ENCODE results near the gene LRCH1. TPM values are rescaled to one million over a fixed set of nuclear protein-coding genes. Genes with fewer than 3 reads are reported as not detected.

The LRCH1 gene
- polyA plus RNA-seq, 1 donor (not counting 4 experiments of a cell fraction or from before 2014, with no cell fraction given): 16.2 TPM

DNA sequence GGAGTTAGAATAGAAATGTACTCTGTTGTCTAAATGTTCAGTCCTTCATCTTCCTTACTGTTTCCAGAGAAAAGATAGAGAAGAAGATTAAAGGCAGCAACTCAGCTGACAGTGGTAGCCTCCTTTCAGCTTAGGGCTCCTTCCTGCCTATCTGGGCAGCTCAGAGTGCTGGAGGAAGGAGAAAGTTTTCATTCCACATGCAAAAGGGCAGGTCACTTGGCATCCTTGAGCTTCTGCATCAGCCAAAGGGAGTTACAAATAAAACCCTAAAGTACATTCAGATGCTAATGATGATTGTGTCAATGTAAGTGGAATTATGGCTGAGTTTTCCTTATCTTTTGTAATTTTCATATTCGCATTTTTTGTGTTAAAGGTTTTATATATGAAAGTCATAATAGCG is 185.1 kb downstream of the LRCH1 start:
- H3K4me3 ChIP-seq (ENCODE audit: control insufficient read depth in 2 of 3, extremely low read depth in 1 of 3, insufficient read depth in 2 of 3, low read depth in 1 of 3, low read length in 3 of 3): no peak overlapping the region
- H4K20me1 ChIP-seq (ENCODE audit: control insufficient read depth, extremely low read depth, insufficient read depth, low read length): no peaks in the 10 kb centered on the region
- no peaks in the 10 kb centered on the region for H3K9me3 ChIP-seq (ENCODE audit: control insufficient read depth, low read depth, low read length)
- no peak for DNase-seq (ENCODE audit: low read depth, low spot score)
- no peaks in the 10 kb centered on the region for H3K79me2 ChIP-seq (ENCODE audit: control insufficient read depth, insufficient read depth, low read length)
- FAIRE-seq: no peak
- H3K36me3 ChIP-seq (ENCODE audit: control insufficient read depth in 2 of 2, extremely low read depth in 1 of 2, insufficient read depth in 2 of 2, low read length in 2 of 2): peaks cover 6% of the 10 kb centered on the region in 2 experiments
- dilution Hi-C loops (cut with MboI; ENCODE audit: extremely low pct_ligation_motif_present, low sequenced_read_pairs): no loop called here
- peaks cover 5% of the 10 kb centered on the region for H3K4me1 ChIP-seq (ENCODE audit: control insufficient read depth, extremely low read depth, insufficient read depth, low read length)
- no peak overlapping the region for H2AFZ ChIP-seq (ENCODE audit: control insufficient read depth, low read length)
- no peak overlapping the region for H3K27ac ChIP-seq (ENCODE audit: control insufficient read depth, insufficient read depth, low read length)
- no peak overlapping the region for H3K9ac ChIP-seq (ENCODE audit: control insufficient read depth, extremely low read depth, insufficient read depth, low read length)
- no peak overlapping the region for H3K4me2 ChIP-seq (ENCODE audit: control insufficient read depth, extremely low read depth, insufficient read depth, low read depth, low read length)
- no peaks in the 10 kb centered on the region for H3K27me3 ChIP-seq (ENCODE audit: control insufficient read depth, extremely low read depth, insufficient read depth, low read length)
- H3K9me1 ChIP-seq (ENCODE audit: control insufficient read depth, extremely low read depth, insufficient read depth, low read length): no peaks in the 10 kb centered on the region
- TF ChIP-seq CTCF (optimal IDR thresholded peaks at IDR 0.05 in 1 of 3, IDR thresholded peaks at IDR 0.05 in 1 of 3, conservative IDR thresholded peaks at IDR 0.05 in 1 of 3; ENCODE audit: extremely low read depth in 1 of 3, insufficient read depth in 2 of 3, low read length in 3 of 3) (no peak), EZH2 (IDR thresholded peaks at IDR 0.05; ENCODE audit: low read length) (no peak)

DNA sequence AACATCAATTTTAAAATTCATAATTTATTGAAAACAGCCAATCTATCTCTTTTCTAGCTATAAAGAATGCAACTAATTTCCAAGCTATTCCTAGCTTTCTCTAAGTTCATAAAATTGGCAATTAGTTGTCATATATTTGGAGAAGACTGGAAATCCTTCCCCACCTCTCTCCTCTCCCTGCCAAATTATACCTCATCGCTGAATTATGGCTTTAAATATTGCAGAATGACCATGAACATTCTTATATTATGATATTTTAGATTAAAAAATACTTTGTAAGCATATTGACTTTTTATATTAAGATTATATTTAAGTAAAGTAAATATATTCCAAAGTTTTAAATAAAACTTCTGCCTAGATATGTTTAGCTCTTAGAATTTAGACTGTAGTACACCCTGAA is 185.8 kb downstream of the LRCH1 start:
- TF ChIP-seq CTCF (optimal IDR thresholded peaks at IDR 0.05 in 1 of 3, IDR thresholded peaks at IDR 0.05 in 1 of 3, conservative IDR thresholded peaks at IDR 0.05 in 1 of 3; ENCODE audit: extremely low read depth in 1 of 3, insufficient read depth in 2 of 3, low read length in 3 of 3) (no peak), EZH2 (IDR thresholded peaks at IDR 0.05; ENCODE audit: low read length) (no peak)
- H4K20me1 ChIP-seq (ENCODE audit: control insufficient read depth, extremely low read depth, insufficient read depth, low read length): no peaks in the 10 kb centered on the region
- FAIRE-seq: no peak
- no peak overlapping the region for H3K9ac ChIP-seq (ENCODE audit: control insufficient read depth, extremely low read depth, insufficient read depth, low read length)
- no peaks in the 10 kb centered on the region for H3K79me2 ChIP-seq (ENCODE audit: control insufficient read depth, insufficient read depth, low read length)
- no peak overlapping the region for H3K27ac ChIP-seq (ENCODE audit: control insufficient read depth, insufficient read depth, low read length)
- DNase-seq (ENCODE audit: low read depth, low spot score): no peak
- H3K4me1 ChIP-seq (ENCODE audit: control insufficient read depth, extremely low read depth, insufficient read depth, low read length): peaks cover 5% of the 10 kb centered on the region
- H2AFZ ChIP-seq (ENCODE audit: control insufficient read depth, low read length): no peak overlapping the region
- no peaks in the 10 kb centered on the region for H3K9me3 ChIP-seq (ENCODE audit: control insufficient read depth, low read depth, low read length)
- H3K27me3 ChIP-seq (ENCODE audit: control insufficient read depth, extremely low read depth, insufficient read depth, low read length): no peaks in the 10 kb centered on the region
- H3K4me3 ChIP-seq (ENCODE audit: control insufficient read depth in 2 of 3, extremely low read depth in 1 of 3, insufficient read depth in 2 of 3, low read depth in 1 of 3, low read length in 3 of 3): no peak overlapping the region
- no peaks in the 10 kb centered on the region for H3K9me1 ChIP-seq (ENCODE audit: control insufficient read depth, extremely low read depth, insufficient read depth, low read length)
- peaks cover 6% of the 10 kb centered on the region in 2 experiments for H3K36me3 ChIP-seq (ENCODE audit: control insufficient read depth in 2 of 2, extremely low read depth in 1 of 2, insufficient read depth in 2 of 2, low read length in 2 of 2)
- no peak overlapping the region for H3K4me2 ChIP-seq (ENCODE audit: control insufficient read depth, extremely low read depth, insufficient read depth, low read depth, low read length)
- dilution Hi-C loops (cut with MboI; ENCODE audit: extremely low pct_ligation_motif_present, low sequenced_read_pairs): no loop called here
